GM23338 (cell line): ENCODE measurements around the gene TOR1B. TPM values are rescaled to one million over a fixed set of nuclear protein-coding genes. Genes with fewer than 3 reads are reported as not detected.
"Not testable (repeated sequence)": the region's sequence is repeated elsewhere in the genome, so short reads cannot be mapped to it uniquely, and the experiment has no call there.

Experiments
- ATAC-seq: fragments of 200-7000 bp; cut with Tn5 transposase; 3 replicates; pipeline ENCODE4 v1.9.1; 2020
- DNase-seq: peaks from one replicate; pipeline ENCODE4 v3.0.0-alpha.2; 2015; ENCODE audit warnings: low spot score
- H2AFZ ChIP-seq: fragments of 200-600 bp; sonication (generic); 2 replicates; pipeline ENCODE4 v1.8.0; 2016; ENCODE audit warnings: antibody characterized with exemption, mild to moderate bottlenecking, moderate library complexity
- H3F3A ChIP-seq: fragments of 200-600 bp; sonication (generic); replicated peaks from 2 replicates; pipeline ENCODE4 v1.8.0; 2017; ENCODE audit warnings: antibody characterized with exemption, mixed run types, low read depth
- H3K27ac ChIP-seq: fragments of 200-600 bp; sonication (generic); 2 replicates; pipeline ENCODE4 v1.6.1; 2016; ENCODE audit warnings: low read depth
- H3K27me3 ChIP-seq: fragments of 200-600 bp; sonication (generic); 2 replicates; pipeline ENCODE4 v1.8.0; 2016; ENCODE audit warnings: mild to moderate bottlenecking, mixed run types, moderate library complexity; ENCODE audit not compliant: insufficient read depth
- H3K36me3 ChIP-seq: fragments of 200-600 bp; sonication (generic); 2 replicates; pipeline ENCODE4 v1.8.0; 2016; ENCODE audit warnings: mild to moderate bottlenecking; ENCODE audit not compliant: insufficient read depth
- H3K4me1 ChIP-seq: fragments of 200-600 bp; sonication (generic); 2 replicates; pipeline ENCODE4 v1.8.0; 2016; ENCODE audit warnings: mild to moderate bottlenecking, moderate library complexity; ENCODE audit not compliant: insufficient read depth
- H3K4me2 ChIP-seq: fragments of 200-600 bp; sonication (generic); 2 replicates; pipeline ENCODE4 v1.7.1; 2017; ENCODE audit warnings: mixed run types
- H3K4me3 ChIP-seq: fragments of 200-600 bp; sonication (generic); 2 replicates; pipeline ENCODE4 v1.6.1; 2016; ENCODE audit warnings: mixed run types
- H3K79me2 ChIP-seq: fragments of 200-600 bp; sonication (generic); replicated peaks from 2 replicates; pipeline ENCODE4 v1.8.0; 2017; ENCODE audit warnings: mild to moderate bottlenecking; ENCODE audit not compliant: insufficient read depth
- H3K9me2 ChIP-seq: fragments of 200-600 bp; sonication (generic); 2 replicates; pipeline ENCODE4 v1.8.0; 2017; ENCODE audit not compliant: insufficient read depth
- H4K20me1 ChIP-seq: fragments of 200-600 bp; sonication (generic); replicated peaks from 2 replicates; pipeline ENCODE4 v1.8.0; 2017; ENCODE audit warnings: mild to moderate bottlenecking; ENCODE audit not compliant: insufficient read depth
- H3K27ac Mint-ChIP-seq: 2 replicates; pipeline ENCODE4 v1.8.0; 2020; ENCODE audit warnings: inconsistent platforms, mild to moderate bottlenecking, moderate library complexity, mixed read lengths
- H3K27me3 Mint-ChIP-seq: 3 replicates; pipeline ENCODE4 v1.8.0; 2022; ENCODE audit warnings: low read depth, mild to moderate bottlenecking, moderate library complexity, mixed read lengths, inconsistent platforms; ENCODE audit not compliant: insufficient read depth, poor library complexity
- H3K36me3 Mint-ChIP-seq: 3 replicates; pipeline ENCODE4 v1.8.0; 2021; ENCODE audit warnings: low read depth, mild to moderate bottlenecking, inconsistent platforms, moderate library complexity, mixed read lengths
- H3K4me1 Mint-ChIP-seq: 3 replicates; pipeline ENCODE4 v1.8.0; 2020; ENCODE audit warnings: mild to moderate bottlenecking, inconsistent platforms, mixed read lengths
- H3K4me3 Mint-ChIP-seq: 3 replicates; pipeline ENCODE4 v1.8.0; 2021; ENCODE audit warnings: moderate library complexity, mild to moderate bottlenecking, inconsistent platforms, mixed read lengths
- H3K9me3 Mint-ChIP-seq: 3 replicates; pipeline ENCODE4 v1.8.0; 2020; ENCODE audit warnings: moderate library complexity, mild to moderate bottlenecking, inconsistent platforms, mixed read lengths
- CREB1 ChIP-seq: fragments of 250-450 bp; sonication (Bioruptor Pico); IDR thresholded peaks from 2 replicates; pipeline ENCODE4 v1.5.0; 2020; ENCODE audit warnings: low read depth, mild to moderate bottlenecking, moderate library complexity
- EZH2 ChIP-seq: fragments of 200-600 bp; sonication (generic); IDR thresholded peaks from one replicate; pipeline ENCODE4 v1.8.0; 2017; ENCODE audit warnings: antibody characterized with exemption, mild to moderate bottlenecking, low read depth; ENCODE audit not compliant: unreplicated experiment
- JUNB ChIP-seq: IDR thresholded peaks from one replicate; pipeline ENCODE4 v1.6.1; 2016; ENCODE audit warnings: antibody characterized with exemption; ENCODE audit not compliant: unreplicated experiment
- POLR2AphosphoS5 ChIP-seq: IDR thresholded peaks from 2 replicates; pipeline ENCODE4 v1.6.1; 2016; ENCODE audit warnings: antibody characterized with exemption, low read depth
- STAT1 ChIP-seq: IDR thresholded peaks from one replicate; pipeline ENCODE4 v1.6.1; 2016; ENCODE audit warnings: antibody characterized with exemption; ENCODE audit not compliant: unreplicated experiment
- ZNF114 ChIP-seq: fragments of 250-450 bp; sonication (Bioruptor Pico); IDR thresholded peaks from 2 replicates; pipeline ENCODE4 v1.5.0; 2020; ENCODE audit warnings: mild to moderate bottlenecking, moderate library complexity
- polyA plus RNA-seq: library from polyadenylated mRNA; unstranded; fragments of >200 nt; fragmentation: Nextera tagmentation; extraction: Ambion mirVana; gene quantifications from 2 replicates; pipeline ENCODE4 v1.2.1, GENCODE V29; 2016
- total RNA-seq: library from RNA; depleted of rRNA; stranded (reverse); fragments of >200 nt; shearing (Covaris generic); gene quantifications from 2 replicates; pipeline ENCODE4 v1.2.3, GENCODE V29; 2014
- TF ChIP-seq, protein P1 (sequence below): IDR thresholded peaks from one replicate; pipeline ENCODE4 v1.6.1; 2018; ENCODE audit warnings: antibody characterized with exemption; ENCODE audit not compliant: unreplicated experiment
- TF ChIP-seq, protein P2 (sequence below): IDR thresholded peaks from 2 replicates; pipeline ENCODE4 v1.6.1; 2016; ENCODE audit warnings: antibody characterized with exemption
- TF ChIP-seq, protein P3 (sequence below): fragments of 250-450 bp; sonication (Bioruptor Pico); IDR thresholded peaks from 2 replicates; pipeline ENCODE4 v1.5.0; 2020; ENCODE audit warnings: mild to moderate bottlenecking, moderate library complexity

TOR1B gene
- total and polyA plus RNA-seq, 2 experiments from 2014 or later: 10.6 to 42.4 TPM

DNA sequence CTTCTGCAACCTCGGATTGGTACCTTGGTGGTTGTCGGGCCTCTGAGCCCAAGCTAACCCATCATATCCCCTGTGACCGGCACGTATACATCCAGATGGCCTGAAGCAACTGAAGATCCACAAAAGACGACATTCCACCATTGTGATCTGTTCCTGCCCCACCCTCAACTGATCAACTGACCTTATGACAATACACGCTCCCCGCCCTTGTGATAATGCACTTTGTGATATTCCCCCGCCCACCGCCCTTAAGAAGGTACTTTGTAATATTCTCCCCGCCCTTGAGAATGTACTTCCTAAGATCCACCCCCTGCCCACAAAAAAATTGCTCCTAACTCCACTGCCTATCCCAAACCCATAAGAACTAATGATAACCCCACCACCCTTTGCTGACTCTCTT lies 16.5 kb upstream of the TOR1B start (continued):
- TF ChIP-seq, protein P1, sequence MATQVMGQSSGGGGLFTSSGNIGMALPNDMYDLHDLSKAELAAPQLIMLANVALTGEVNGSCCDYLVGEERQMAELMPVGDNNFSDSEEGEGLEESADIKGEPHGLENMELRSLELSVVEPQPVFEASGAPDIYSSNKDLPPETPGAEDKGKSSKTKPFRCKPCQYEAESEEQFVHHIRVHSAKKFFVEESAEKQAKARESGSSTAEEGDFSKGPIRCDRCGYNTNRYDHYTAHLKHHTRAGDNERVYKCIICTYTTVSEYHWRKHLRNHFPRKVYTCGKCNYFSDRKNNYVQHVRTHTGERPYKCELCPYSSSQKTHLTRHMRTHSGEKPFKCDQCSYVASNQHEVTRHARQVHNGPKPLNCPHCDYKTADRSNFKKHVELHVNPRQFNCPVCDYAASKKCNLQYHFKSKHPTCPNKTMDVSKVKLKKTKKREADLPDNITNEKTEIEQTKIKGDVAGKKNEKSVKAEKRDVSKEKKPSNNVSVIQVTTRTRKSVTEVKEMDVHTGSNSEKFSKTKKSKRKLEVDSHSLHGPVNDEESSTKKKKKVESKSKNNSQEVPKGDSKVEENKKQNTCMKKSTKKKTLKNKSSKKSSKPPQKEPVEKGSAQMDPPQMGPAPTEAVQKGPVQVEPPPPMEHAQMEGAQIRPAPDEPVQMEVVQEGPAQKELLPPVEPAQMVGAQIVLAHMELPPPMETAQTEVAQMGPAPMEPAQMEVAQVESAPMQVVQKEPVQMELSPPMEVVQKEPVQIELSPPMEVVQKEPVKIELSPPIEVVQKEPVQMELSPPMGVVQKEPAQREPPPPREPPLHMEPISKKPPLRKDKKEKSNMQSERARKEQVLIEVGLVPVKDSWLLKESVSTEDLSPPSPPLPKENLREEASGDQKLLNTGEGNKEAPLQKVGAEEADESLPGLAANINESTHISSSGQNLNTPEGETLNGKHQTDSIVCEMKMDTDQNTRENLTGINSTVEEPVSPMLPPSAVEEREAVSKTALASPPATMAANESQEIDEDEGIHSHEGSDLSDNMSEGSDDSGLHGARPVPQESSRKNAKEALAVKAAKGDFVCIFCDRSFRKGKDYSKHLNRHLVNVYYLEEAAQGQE: no peak
- TF ChIP-seq POLR2AphosphoS5 (no peak), CREB1 (no peak), ZNF114 (CRISPR knock-in tag) (no peak), STAT1 (no peak), EZH2 (no peak), JUNB (no peak)
- TF ChIP-seq, protein P2, sequence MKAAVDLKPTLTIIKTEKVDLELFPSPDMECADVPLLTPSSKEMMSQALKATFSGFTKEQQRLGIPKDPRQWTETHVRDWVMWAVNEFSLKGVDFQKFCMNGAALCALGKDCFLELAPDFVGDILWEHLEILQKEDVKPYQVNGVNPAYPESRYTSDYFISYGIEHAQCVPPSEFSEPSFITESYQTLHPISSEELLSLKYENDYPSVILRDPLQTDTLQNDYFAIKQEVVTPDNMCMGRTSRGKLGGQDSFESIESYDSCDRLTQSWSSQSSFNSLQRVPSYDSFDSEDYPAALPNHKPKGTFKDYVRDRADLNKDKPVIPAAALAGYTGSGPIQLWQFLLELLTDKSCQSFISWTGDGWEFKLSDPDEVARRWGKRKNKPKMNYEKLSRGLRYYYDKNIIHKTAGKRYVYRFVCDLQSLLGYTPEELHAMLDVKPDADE: no peak

DNA sequence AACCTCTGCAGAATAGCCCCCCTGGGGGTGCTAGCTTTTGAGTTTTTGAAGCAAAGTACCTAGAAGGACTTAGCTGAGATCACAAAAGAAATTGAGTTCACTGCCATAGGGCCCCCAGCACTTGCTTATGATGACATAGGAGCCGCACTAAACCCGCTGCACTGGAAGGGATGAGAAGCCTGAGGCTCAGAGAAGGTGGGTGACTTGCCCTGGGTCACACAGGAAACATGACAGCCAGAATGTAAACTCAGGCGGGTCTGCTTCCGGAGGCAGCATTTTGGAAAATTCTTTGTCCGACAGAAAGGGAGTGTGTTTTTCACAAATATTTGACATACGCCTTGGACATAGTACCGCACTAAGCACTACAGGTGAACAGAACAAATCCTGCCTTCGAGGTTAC lies 8.4 kb upstream of the TOR1B start:
- Mint-ChIP-seq H3K4me1 (no peaks in the 10 kb centered on the region), H3K36me3 (no peaks in the 10 kb centered on the region), H3K27me3 (peaks cover 2% of the 10 kb centered on the region), H3K4me3 (no peak overlapping the region), H3K27ac (no peak overlapping the region), H3K9me3 (no peaks in the 10 kb centered on the region; the same call in 2 of the 3 replicates)
- Histone ChIP-seq H3K36me3 (no peaks in the 10 kb centered on the region), H2AFZ (no peak overlapping the region), H4K20me1 (peaks cover 3% of the 10 kb centered on the region; the same call in 1 of the 2 replicates), H3K27ac (no peak overlapping the region), H3K4me1 (no peaks in the 10 kb centered on the region), H3K79me2 (no peaks in the 10 kb centered on the region), H3K9me2 (no peaks in the 10 kb centered on the region), H3K4me3 (no peak overlapping the region), H3K4me2 (no peak overlapping the region), H3F3A (no peaks in the 10 kb centered on the region), H3K27me3 (no peaks in the 10 kb centered on the region)
- DNase-seq (no peak), ATAC-seq (no peak)
- TF ChIP-seq, protein P3, sequence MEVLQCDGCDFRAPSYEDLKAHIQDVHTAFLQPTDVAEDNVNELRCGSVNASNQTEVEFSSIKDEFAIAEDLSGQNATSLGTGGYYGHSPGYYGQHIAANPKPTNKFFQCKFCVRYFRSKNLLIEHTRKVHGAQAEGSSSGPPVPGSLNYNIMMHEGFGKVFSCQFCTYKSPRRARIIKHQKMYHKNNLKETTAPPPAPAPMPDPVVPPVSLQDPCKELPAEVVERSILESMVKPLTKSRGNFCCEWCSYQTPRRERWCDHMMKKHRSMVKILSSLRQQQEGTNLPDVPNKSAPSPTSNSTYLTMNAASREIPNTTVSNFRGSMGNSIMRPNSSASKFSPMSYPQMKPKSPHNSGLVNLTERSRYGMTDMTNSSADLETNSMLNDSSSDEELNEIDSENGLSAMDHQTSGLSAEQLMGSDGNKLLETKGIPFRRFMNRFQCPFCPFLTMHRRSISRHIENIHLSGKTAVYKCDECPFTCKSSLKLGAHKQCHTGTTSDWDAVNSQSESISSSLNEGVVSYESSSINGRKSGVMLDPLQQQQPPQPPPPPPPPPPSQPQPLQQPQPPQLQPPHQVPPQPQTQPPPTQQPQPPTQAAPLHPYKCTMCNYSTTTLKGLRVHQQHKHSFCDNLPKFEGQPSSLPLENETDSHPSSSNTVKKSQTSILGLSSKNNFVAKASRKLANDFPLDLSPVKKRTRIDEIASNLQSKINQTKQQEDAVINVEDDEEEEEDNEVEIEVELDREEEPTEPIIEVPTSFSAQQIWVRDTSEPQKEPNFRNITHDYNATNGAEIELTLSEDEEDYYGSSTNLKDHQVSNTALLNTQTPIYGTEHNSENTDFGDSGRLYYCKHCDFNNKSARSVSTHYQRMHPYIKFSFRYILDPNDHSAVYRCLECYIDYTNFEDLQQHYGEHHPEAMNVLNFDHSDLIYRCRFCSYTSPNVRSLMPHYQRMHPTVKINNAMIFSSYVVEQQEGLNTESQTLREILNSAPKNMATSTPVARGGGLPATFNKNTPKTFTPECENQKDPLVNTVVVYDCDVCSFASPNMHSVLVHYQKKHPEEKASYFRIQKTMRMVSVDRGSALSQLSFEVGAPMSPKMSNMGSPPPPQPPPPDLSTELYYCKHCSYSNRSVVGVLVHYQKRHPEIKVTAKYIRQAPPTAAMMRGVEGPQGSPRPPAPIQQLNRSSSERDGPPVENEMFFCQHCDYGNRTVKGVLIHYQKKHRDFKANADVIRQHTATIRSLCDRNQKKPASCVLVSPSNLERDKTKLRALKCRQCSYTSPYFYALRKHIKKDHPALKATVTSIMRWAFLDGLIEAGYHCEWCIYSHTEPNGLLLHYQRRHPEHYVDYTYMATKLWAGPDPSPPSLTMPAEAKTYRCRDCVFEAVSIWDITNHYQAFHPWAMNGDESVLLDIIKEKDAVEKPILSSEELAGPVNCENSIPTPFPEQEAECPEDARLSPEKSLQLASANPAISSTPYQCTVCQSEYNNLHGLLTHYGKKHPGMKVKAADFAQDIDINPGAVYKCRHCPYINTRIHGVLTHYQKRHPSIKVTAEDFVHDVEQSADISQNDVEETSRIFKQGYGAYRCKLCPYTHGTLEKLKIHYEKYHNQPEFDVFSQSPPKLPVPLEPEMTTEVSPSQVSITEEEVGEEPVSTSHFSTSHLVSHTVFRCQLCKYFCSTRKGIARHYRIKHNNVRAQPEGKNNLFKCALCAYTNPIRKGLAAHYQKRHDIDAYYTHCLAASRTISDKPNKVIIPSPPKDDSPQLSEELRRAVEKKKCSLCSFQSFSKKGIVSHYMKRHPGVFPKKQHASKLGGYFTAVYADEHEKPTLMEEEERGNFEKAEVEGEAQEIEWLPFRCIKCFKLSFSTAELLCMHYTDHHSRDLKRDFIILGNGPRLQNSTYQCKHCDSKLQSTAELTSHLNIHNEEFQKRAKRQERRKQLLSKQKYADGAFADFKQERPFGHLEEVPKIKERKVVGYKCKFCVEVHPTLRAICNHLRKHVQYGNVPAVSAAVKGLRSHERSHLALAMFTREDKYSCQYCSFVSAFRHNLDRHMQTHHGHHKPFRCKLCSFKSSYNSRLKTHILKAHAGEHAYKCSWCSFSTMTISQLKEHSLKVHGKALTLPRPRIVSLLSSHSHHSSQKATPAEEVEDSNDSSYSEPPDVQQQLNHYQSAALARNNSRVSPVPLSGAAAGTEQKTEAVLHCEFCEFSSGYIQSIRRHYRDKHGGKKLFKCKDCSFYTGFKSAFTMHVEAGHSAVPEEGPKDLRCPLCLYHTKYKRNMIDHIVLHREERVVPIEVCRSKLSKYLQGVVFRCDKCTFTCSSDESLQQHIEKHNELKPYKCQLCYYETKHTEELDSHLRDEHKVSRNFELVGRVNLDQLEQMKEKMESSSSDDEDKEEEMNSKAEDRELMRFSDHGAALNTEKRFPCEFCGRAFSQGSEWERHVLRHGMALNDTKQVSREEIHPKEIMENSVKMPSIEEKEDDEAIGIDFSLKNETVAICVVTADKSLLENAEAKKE (CRISPR knock-in tag): no peak

DNA sequence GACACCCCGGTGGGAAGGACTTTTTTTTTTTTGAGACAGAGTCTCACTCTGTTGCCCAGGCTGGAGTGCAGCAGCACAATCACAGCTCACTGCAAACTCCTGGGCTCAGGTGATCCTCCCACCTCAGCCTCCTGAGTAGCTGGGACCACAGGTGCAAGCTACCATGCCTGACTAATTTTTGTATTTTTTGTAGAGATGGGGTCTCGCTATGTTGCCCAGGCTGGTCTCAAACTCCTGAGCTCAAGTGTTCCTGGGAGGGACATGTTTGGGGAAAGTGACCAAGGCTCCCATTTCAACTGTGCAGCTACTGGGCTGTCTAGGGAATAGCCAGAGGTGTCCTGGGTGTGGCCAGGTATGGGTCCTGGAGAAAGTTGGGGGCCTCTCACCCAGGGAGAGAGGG lies 7.0 kb upstream of the TOR1B start:
- DNase-seq: not testable (repeated sequence)

More for the DNA sequence above, 7.0 kb upstream of the TOR1B start:
- H3K36me3 ChIP-seq, H3K4me1 Mint-ChIP-seq, H3K4me3 Mint-ChIP-seq, H3K9me2 ChIP-seq, H3K27me3 ChIP-seq, ATAC-seq, H3K4me1 ChIP-seq, H3K4me2 ChIP-seq, H3K27ac ChIP-seq, H2AFZ ChIP-seq, H3F3A ChIP-seq, H3K27me3 Mint-ChIP-seq, H3K27ac Mint-ChIP-seq, H4K20me1 ChIP-seq, H3K9me3 Mint-ChIP-seq, H3K4me3 ChIP-seq, H3K79me2 ChIP-seq, H3K36me3 Mint-ChIP-seq: not testable (repeated sequence)
